Retinal pigment epithelial cell (primary cell): ENCODE results near the gene KIF16B.

Source experiments
- DNase-seq: peaks from one replicate; pipeline ENCODE4 v3.0.0-alpha.2; 2010; ENCODE audit warnings: low read depth
- H3K4me3 ChIP-seq: 2 replicates; pipeline ENCODE4 v1.5.1; 2011; ENCODE audit warnings: mild to moderate bottlenecking, low read length, control low read depth, moderate library complexity
- TF ChIP-seq, protein P1 (sequence below): conservative IDR thresholded peaks from 2 replicates; pipeline ENCODE4 v1.5.1; 2011; ENCODE audit warnings: low read depth, low read length, control low read depth, inconsistent platforms

The KIF16B gene

DNA sequence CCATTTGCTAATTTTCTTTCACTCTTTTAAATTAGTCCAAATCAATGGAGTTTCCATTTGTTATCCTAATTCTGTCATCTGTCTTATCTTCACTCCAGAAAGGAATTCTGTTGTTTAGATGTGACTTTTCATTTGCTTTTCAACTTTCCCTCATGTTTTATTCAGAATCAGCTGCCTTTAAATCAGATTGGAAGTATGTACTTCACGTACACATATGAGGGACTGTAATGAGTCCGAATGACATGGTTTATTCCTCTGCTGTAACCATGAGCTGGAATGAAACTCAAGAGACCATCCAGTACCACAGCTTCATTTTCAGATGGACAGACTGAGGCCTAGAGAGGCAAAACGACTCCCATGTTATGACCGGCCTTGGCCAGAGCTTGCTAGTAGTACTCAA lies 302.3 kb downstream of the KIF16B start:
- no peak for DNase-seq
- TF ChIP-seq, protein P1, sequence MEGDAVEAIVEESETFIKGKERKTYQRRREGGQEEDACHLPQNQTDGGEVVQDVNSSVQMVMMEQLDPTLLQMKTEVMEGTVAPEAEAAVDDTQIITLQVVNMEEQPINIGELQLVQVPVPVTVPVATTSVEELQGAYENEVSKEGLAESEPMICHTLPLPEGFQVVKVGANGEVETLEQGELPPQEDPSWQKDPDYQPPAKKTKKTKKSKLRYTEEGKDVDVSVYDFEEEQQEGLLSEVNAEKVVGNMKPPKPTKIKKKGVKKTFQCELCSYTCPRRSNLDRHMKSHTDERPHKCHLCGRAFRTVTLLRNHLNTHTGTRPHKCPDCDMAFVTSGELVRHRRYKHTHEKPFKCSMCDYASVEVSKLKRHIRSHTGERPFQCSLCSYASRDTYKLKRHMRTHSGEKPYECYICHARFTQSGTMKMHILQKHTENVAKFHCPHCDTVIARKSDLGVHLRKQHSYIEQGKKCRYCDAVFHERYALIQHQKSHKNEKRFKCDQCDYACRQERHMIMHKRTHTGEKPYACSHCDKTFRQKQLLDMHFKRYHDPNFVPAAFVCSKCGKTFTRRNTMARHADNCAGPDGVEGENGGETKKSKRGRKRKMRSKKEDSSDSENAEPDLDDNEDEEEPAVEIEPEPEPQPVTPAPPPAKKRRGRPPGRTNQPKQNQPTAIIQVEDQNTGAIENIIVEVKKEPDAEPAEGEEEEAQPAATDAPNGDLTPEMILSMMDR = no peak
- H3K4me3 ChIP-seq = no peak overlapping the region

DNA sequence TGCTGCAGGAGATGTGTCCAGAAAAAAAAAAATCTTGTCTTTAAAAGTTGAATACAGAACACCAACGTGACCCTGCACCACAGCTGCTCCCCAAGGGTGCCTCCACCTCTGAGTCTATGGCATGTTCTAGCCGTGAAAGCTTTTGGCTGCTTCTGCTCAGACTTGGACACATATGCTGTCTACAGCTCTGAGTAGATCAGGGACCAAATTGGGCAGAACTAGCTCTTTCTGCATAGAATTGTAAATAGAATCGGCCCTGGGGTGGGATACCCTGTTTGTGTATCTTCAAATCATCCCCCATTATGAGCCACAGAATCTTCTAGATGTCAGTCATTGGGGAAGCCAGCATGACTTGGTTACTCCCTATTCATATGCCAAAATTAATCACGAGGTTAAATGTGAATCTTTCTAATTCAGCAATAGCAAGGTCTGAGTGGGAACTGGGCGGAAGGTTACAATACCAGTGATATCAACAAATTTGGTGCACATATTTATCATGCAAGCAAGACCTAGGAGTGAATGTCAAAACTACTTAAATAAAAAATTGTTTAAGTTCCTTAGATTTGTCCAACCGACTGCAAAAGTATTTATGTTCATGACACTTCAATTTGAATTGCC lies 302.8 kb downstream of the KIF16B start:
- no peak overlapping the region for H3K4me3 ChIP-seq
- DNase-seq = no peak
- TF ChIP-seq, protein P1 = no peak

DNA sequence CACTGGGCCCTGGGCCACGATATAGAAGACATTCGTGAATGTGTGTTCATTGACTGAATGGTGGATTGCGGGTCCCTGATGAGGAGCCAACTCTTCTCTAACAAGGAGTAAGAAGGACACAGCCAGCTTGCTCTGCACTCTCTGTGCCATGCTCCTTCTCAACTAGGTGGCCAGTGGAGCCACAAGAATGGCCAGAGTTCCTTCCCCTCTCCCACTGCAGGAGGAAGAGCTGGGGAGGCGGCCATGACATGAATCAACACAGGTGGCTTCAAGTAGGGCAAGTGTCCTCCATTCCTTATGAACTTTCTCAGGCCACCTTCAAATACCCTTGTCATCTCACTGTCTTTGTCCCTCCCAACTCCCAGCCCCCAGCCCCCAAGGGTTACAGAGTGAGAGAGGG lies 305.7 kb downstream of the KIF16B start:
- no peak for DNase-seq
- TF ChIP-seq, protein P1 = no peak
- no peak overlapping the region for H3K4me3 ChIP-seq

DNA sequence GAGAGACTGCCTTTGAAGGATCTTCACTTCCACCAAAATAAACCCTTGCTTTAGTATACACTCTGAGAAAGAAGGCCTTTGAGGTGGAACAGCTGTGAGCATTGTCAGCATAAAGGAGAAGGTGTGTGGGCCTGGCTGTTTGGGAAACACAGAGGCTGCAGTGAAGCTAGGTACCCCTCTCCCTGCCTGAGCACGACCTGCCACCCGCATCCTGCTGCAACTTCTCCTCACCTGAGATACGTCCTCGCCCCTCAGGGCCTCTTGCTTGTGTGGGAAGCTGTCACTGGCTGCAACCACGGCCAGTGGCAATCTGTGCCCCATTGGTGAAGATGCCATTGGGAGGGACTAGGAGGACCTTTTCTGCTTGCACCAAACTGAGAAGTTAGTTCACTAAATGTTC lies 307.9 kb downstream of the KIF16B start:
- TF ChIP-seq, protein P1 = no peak
- no peak for DNase-seq
- H3K4me3 ChIP-seq = no peak overlapping the region

DNA sequence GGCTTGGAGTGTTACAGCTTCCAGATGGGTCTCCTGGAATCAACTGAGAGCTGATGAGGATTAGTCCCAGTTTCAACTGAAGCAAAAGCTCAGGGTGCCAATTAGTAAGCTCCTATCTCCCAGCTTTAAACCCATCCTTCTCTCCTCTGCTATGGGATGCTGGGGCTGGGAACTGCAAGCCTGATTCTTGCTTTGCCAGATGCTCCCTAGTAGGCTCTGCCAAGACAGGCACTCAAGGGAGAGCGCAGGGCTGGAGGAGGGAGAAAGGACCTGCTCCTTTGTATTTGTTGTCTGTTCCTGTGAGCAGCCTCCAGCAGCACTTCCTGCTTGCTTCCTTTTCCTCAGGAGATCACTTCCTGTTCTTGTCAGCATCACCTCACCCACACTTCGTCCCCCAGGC lies 309.7 kb downstream of the KIF16B start:
- TF ChIP-seq, protein P1 = no peak
- DNase-seq = no peak
- H3K4me3 ChIP-seq = no peak overlapping the region

DNA sequence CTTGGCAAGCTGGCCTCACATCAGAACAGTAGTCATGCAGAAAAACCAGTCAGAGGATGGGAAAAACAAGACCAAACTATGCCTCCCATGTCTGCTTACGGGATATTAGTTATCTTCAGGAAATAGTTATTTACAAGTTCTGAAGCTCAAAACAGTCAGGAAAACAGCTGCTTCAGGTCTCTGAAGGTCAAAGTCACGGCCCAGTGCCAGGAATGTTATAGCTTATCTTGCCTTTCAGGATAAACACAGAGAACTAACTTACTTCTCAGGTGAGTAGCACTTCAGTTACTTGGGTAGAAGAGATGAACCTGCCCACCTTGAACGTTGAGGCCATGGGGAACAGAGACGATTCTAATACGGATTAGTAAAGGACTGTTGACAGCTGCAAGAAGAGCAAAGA lies 310.7 kb downstream of the KIF16B start:
- TF ChIP-seq, protein P1 = no peak
- DNase-seq = no peak
- no peak overlapping the region for H3K4me3 ChIP-seq

DNA sequence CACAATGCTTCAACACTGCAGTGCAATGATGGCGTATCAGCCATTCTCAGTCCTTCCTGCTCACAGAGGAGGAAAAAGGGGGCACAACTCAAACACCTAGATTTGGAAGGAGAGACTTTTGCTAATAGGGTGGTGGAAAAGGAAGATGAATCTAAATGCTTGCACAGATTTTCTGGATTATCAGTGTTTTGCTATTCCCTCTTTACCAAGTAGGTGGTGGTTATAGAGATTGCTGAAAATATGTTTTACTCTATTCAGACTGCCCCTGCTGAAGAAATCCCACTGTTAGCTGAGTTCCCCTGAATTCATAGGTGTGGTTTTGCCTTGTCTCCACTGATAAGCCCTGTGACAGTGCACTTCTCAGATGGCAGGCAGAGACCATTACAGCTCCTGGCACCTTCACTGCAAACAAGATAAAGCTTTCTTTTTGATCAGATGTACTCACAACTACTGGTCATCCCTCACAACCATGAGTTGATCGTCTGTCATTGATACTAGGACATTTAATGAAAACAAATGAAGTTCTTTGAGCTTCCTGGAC lies 311.4 kb downstream of the KIF16B start:
- no peak overlapping the region for H3K4me3 ChIP-seq
- TF ChIP-seq, protein P1 = no peak
- DNase-seq = no peak
